ENCODE measurements around the gene PDP2.
"Not testable (repeated sequence)": the region's sequence is repeated elsewhere in the genome, so short reads cannot be mapped to it uniquely, and the experiment has no call there.

Gene PDP2

DNA sequence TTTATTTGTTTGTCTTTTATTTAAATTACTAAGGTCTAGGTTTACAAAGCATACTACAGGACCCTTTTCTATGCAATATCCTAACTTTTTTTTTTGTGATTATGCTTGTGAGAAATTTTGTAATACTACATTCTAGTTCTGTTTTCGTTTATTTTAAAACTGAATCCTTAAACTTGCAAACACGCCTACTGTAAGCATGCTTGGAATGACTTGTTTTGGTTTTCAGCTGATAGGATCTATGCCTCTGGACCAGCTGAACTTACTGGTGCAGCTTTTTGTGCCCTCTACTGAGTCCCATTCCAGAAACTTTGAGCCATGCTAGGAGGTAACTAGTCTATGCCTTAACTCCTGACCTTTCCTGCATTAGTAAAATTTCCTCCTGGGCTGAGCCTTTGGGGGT is 6.0 kb downstream of the PDP2 start:
- DNase-seq (ENCODE audit: low spot score): no peak

DNA sequence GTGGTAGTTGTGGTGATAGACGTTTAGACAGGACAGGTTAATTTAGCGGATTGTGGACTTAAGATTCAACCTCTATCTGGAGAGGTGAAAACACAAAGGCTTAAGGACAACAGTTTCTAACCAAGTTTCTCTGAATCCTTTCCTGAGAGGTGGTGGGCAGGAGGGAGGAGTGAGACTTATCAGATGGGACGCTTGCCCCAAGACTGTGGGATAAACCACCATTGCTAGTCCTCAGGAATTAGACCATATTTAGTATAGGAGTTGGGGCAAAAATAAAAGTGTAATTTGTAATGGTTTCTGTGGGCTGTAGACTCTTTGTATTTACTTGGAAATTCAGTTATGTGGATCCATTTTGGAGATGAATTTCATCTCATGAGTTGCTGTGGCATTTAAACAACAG is 6.6 kb downstream of the PDP2 start:
- DNase-seq (ENCODE audit: low spot score): no peak

DNA sequence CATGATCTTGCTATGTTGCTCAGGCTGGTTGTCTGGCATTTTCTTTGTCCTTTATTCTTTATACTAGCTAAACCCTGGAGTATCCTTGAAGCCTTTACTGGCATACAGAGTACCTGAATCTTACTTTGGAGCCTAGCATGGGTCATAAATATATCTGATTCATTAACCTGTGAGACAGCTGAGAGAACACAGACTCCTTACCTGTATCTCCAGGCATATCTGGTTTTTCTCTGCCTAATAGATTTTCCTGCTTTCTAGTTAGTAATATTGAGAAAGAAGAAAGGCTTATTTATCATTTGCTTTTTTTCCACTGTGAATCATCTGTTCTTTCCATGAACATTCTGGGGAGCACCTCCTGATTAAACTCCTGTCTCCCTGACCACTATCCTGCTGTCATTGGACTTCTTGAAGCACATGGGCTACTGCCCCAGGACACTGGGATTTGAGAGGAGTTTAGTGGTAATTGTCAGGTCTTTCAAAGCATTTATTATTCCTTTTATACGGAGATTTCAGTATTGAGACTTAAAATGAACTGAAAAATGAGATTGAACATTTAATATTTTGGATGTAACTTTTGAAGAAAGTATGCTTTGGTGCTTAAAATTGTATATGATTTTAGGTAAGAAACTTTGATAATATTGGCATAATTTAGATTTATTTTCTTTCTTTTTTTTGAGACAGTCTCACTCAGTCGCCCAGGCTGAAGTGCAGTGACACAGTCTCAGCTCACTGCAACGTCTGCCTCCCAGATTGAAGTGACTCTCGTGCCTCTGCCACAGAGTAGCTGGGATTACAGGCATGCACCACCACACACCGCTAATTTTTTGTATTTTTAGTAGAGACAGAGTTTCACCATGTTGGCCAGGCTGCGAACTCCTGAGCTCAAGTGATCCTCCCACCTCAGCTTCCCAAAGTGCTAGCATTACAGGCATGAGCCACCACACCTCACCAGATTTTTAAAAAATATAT is 8.6 kb downstream of the PDP2 start:
- DNase-seq (ENCODE audit: low spot score): no peak

DNA sequence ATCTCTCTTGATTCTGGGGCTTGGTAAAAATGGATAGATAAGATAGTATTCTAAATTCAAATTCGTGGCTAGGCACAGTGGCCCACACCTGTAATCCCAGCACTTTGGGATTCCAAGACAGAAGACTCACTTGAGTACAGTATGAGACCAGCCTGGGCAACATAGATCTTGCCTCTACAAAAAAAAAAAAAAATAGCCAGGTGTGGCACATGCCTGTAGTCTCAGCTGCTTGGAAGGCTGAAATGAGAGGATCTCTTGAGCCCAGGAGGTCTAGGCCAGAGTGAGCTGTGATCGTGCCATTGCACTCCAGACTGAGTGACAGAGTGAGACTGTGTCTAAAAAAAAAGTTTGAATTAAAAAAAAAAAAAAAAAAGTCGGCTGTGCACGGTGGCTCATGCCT is 9.3 kb downstream of the PDP2 start:
- DNase-seq (ENCODE audit: low spot score): no peak

DNA sequence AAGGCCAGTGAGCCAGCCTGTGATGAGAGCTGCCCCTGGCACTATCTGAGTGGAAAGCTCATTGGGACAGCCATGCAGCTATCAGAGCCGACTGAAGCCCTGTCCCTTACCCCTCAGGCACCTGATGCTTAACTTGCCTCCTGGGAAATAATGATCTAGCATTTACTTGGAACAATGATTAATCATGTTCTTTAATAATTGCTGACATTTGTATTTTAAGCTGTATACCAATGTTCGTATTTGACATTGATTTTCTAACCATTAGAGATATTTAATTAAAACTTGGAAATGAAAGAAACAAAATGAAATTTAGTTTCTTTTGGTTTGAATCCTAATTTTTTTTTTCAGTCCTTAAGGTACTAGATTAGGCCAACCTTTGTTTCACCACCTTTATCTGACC is 10.5 kb downstream of the PDP2 start:
- no peak for DNase-seq (ENCODE audit: low spot score)

DNA sequence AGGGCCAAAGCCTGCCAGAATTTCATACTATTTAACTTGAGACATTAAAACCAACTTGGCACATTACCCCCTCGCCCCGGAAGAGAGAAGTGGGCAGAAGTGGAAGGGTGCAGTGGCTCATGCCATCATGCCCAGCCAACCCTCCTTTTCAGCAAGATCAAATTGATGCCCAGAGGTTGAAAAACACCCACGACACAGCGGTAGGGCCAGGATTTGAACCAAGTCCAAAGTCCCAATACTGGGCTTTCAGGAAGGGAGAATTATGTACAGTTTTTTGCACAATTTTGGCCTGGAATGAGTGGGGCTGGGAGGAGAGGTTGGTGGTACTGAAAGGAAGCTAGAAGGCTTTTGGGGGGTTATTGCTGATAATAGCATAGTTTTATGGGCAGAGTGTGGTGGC is 11.0 kb downstream of the PDP2 start:
- no peak for DNase-seq (ENCODE audit: low spot score)

DNA sequence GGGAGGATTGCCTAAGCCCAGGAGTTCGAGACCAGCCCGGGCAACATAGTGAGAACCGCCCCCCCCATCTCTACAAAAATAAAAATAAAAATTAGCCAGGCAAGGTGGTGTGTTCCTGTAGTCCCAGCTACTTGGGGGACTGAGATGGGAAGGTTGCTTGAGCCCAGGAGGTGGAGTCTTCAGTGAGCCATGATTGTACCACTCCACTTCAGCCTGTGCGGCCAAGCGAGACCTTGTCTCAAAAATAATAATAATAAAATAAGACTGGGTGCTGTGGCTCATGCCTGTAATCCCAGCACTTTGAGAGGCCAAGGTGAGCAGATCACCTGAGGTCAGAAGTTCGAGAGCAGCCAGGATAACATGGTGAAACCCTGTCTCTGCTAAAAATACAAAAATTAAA is 11.5 kb downstream of the PDP2 start:
- DNase-seq (ENCODE audit: low spot score): no peak

DNA sequence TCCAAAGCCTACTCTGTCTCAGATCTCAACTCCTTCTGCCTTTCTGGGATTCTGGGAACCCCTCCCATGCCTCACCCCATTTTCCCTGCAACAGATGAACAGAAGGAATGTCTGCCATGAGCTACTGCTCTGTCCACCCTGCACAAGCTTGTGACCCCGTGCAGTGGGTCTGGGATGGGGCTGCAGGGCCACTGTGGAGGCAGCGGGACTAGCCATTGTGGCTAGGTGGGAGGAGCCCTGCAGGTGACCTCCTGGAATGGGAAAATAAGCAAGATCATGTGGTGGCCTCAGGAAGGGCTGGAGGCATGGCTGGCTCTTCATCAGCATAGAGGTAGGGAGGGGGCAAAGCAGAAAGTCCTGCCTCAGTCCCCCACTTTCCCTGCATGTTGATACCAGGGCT is 13.7 kb downstream of the PDP2 start:
- DNase-seq (ENCODE audit: low spot score): no peak

DNA sequence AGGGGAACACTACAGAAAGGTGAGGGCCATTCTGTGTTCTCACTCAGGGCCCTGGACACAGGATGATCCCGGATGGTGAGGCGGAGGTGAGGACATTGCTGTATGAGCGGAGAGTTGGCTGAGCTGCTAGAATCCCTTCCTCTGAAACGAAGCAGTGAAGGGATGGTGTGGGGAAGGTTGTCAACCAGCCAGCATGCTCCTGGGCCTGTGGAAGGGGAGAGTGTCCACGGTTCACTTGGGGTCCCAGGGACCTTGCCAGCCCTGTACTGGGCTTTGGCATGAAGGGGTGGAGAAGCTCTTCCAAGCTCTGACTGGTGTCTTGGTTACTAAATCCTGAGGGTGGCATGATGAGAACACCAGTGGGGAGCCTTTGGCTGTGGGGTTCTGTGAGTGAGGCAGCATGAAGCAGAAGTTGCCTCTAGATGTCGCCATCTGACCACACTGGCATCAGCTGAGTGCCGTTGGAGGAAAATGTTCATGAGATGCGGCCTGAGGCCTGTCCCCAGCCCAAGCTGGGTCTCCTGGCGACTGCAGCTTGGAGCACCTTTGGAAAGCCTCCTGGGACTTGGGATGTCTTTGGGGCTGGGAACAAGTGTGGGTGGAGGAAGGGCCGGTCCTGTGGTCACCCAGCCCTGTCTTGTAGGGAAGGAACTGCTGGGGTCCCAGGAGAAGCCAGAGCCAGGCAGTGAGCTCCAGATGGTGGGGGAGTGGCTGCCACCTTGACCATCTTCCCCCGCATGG is 14.8 kb downstream of the PDP2 start:
- DNase-seq (ENCODE audit: low spot score): peak; percentile 71

DNA sequence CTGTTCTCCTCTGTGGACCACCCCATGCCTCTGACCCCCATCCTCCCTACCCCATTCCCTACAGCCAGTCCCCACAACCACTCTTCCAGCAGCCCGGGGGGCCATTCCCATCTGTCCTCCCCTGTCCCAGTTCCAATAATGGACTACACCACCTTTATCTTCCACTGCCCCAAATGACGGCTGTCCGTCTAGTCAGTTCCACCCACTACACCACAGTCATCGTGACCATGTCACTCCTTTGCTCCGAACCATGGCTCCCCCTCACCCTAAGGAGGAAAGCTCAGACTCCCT is 15.3 kb downstream of the PDP2 start:
- DNase-seq (ENCODE audit: low spot score): no peak

DNA sequence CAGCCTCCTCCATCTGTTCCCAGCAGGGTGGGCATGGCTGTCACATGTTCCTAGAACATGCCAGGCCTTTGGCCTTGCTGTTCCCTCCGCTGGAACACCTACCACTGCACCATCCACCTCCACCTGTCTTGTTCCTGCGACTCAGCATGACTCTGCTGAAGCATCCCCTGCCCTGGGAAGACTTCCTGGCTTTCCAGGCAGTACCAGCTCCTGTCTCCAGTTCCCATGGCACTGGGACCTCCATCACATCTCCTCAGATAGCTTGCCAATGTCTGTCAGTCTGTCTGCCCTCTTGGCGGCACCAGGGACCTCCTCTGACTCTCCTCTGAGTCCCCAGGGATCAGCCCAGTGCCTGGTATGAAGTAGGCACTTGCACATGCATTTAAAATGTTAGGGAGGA is 15.7 kb downstream of the PDP2 start:
- DNase-seq (ENCODE audit: low spot score): no peak

DNA sequence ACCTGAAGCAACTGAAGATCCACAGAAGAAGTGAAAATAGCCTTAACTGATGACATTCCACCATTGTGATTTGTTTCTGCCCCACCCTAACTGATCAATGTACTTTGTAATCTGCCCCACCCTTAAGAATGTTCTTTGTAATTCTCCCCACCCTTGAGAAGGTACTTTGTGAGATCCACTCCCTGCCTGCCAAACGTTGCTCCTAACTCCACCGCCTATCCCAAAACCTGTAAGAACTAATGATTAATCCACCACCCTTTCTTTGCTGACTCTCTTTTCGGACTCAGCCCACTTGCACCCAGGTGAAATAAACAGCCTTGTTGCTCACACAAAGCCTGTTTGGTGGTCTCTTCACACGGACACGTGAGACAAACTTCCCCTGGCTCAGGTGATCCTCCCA is 16.4 kb downstream of the PDP2 start:
- DNase-seq (ENCODE audit: low spot score): not testable (repeated sequence)

DNA sequence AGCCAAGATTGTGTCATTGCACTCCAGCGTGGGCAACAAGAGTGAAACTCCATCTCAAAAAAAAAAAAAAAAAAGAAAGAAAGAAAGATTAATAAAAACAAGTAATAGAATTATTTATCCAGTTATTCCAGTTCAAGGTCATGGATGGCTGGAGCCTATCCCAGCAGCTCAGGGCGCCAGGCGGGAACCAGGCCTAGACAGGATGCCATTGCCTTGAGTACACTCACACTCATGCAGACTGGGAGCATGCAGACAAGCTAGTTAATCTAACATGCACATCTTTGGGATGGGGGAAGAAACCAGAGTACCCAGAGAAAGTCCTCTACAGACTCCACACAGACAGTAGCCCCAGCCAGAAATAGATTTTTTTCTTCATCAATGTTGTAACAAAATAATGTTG is 17.9 kb downstream of the PDP2 start:
- DNase-seq (ENCODE audit: low spot score): no peak

DNA sequence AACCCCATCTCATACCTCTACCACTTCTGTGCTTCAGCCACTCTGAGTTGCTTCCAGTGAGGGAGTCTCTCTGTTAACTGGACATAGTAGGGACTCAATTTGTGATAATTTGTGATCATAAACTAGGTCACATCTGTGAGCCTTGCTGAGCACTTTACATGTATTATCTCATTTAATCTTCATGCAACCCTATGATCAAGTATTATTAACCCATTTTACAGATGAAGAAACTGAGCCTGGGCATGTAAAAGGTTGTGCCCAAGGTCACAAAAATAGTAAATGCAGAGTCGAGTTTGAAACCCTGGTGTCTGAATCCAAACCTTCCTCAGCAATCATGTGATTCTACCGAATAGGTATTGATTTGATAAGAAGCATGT is 18.6 kb downstream of the PDP2 start:
- no peak for DNase-seq (ENCODE audit: low spot score)

DNA sequence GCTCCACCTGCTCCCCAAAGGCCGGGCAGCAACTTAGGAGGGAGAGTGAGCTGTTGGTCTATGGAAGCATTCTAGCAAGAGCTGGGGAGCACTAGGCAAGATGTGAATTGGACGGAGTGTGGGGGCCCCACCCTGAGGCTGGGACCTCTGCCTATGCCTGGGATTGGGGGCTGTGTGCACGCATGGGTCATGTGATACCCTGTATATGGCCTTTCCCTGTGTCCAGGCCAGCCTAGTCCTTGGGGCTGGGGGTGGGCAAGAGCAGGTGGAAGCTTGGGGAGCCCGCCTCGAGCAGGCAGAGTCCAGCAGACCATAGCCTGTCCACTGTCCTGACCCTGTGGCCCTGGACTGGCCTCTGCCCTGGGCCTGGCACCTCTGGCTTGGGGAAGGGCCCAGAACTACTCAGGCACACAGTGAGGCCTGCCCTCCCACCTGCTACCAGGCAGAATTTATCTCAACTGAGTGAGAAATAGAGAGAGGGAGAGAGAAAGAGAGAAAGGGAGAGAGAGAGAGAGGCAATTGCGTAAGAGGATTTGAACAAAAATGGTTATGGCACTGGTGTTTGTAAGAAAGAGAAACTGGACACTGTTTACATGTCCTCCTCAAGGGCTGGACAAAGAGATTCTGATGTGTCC is 19.1 kb downstream of the PDP2 start:
- no peak for DNase-seq (ENCODE audit: low spot score)

DNA sequence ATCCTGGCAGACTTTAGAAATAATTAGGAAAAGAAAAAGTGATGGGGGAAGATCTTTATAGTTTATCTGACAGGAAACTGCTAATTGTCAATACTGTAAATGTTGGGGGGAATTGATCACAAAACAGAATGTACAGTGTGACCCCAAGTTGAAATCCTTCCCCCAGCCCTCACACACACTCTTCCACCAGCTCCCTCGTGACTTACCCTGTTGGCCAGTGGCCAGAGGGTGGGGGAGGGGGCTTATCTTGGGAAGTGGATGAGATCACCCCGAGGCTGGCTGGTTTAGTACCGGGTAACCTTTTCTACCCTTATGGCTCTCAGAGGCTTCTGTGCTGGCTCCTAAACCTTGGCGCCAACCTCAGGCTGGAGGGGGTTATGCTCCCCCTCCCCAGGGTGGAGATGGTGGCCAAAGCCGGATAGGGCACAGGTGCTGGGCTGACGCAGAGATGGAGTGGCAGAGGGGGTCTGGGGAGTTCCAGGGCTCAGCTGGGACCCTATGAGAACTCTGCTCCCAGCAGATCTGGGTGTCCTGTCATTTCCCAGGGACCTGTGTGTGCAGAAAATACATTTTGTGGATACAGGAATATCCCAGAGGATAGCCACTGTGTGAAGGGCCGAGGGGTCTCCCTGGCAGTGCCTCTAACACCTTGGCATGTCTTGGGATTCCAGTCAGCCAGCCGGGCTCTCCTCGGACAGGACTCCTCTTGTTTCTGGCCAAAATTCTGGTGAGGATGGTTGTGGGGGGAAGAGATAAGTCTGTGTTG is 19.8 kb downstream of the PDP2 start:
- no peak for DNase-seq (ENCODE audit: low spot score)

DNA sequence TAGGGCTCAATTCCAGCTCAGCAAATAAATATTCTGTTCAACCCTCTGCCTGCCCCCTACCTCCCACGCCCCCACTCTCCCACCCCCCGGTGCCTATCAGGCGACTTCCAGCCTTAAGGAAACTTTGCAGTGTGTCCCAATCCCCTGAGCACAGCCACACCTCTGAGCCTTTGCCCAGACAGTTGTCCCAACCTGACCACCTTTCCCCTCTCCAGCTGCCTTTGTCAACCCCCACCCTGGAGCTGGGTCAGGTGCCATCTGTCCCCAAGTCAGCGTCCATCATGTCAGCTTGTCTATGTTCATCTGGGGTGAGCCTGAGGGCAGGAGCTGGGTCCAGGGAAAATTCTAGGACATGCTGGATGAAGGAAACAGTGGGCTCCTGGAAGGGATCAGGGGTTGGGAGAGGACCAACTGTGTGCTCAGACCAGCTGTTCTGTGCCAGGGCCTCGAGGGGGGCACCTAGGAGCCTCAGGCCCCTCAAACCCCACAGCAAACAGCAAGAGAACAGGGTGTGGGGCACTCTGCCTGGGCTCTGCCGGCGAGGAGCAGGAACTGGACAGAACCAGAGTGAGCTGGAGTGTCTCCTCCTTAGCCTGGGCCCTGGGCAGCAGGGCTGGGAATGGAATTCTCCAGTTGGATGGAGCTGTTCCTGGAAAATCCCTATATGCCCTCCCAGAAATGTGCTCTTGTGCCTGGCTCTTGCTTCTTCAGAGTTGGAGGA is 20.6 kb downstream of the PDP2 start:
- no peak for DNase-seq (ENCODE audit: low spot score)

DNA sequence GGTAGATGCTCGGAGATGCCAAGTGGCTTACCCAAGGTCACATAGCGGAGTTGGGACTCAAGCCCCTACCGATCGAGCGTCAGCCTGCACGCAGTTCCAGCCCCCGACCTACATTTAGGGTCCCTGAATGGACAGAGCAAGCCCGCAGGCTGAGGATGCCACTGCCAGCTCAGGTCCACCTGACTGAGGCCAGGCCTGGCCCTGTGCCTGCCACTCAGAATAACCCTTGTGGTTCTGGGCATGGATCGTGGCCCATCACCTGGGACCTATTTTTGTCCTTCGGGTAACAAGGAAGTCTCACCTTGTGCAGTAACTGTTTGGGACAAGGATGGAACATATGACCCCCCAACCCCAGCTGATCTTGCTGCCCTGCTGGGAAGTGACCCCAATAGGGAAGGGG is 21.3 kb downstream of the PDP2 start:
- DNase-seq (ENCODE audit: low spot score): no peak

DNA sequence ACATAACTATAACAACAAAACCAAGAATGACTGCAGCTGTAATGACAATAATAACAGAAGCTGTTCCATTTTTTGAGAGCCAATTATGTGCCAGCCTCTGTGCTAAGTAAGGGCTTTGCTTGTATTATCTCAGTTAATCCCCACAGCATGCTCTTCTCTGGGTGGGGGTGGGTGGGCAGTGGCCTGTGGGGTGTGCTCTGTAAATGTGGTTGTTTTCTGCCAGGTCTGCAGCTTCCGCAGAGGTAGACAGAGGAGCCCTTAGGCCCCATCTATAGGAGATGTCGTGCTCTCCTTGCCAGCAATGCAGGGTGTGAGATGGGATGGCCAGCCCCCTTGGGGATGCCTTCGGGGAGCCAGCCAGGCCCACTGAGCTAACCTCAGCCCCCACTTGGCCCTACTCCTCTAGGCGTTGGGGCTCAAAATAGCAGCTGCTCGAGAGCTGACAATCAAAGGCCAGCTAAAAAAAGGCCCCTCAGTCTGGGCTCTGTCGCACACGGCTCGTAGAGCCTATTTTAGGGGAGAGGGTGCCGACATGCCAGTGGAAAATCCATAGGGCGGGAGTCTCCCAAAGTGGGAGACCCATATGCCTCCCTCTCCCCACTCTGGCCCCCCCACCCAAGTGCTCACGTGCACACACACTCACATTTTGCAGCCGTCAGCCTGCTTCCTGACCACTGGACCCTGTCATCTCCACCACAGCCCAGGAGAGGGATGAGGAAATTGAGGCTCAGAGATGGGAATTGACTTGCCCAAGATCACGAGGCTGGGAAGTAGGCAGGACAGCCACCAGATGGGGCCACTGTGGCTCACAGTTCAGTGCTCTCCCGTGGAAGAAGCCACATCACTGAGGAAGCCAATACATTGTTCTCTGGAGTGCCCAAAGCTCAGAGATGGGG is 22.6 kb downstream of the PDP2 start:
- no peak for DNase-seq (ENCODE audit: low spot score)

DNA sequence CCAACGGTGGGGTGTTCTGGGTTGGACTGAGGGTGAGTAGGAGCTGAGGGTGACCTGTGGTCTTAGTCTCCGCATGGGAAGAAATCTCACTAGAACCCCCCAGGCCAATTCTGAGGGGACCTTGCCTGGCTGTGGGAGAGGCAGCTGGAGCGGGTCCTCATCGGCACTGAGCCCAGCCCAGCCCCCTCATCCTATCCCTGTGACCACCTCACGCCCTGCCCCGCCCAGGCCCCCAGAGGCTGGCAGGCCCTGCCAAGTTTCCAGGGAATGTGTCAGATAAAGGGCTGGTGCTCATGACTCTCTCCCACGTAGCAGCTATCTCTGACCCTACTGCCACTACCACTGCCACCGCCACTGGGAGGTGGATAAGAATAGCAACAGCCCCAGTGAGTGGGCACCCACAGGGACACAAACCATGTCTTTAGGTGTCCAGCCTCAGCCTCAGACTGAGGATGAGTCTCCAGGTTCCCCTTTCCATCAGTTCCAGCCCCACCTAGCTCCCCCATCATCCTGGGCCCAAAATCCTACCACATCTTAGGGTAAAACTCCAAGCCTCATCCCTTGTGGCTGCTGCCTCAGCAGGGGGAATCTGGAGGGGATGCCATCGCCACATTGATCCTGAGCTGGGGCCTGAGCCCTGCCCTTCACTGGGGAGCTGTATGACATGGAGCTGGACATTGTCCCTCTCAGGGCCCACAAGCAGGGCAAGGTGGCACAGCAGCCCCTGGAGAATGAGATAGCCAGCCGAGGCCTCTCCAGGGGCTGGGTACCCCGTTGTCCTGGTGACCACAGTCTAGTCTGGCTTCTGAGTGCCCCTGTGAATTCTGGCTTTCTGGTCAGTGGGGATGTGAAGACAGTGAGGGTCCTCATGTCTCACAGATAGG is 23.5 kb downstream of the PDP2 start:
- no peak for DNase-seq (ENCODE audit: low spot score)

Data from ecto neural progenitor cell (in vitro differentiated cells).